HT1080 (cell line): ENCODE data around the gene PHKB. TPM values are rescaled to one million over a fixed set of nuclear protein-coding genes. Genes with fewer than 3 reads are reported as not detected.
A peak's percentile ranks its signal among the peaks of the same experiment; 100 is the strongest.

Experiments
- DNase-seq: peaks from one replicate; pipeline ENCODE4 v3.0.0-alpha.2; 2015; ENCODE audit warnings: low read depth
- small RNA-seq: library from RNA; depleted of rRNA; stranded (forward); fragments of <200 nt; gene quantifications from one replicate; pipeline ENCODE3, GENCODE V24; 2014
- total RNA-seq: library from RNA; depleted of rRNA; stranded (reverse); fragments of >200 nt; shearing (Covaris generic); gene quantifications from 2 replicates; pipeline ENCODE4 v1.2.3, GENCODE V29; 2014; rRNA removed

The PHKB gene
- total RNA-seq, 1 experiment from 2014 or later, result 35.5 TPM

DNA sequence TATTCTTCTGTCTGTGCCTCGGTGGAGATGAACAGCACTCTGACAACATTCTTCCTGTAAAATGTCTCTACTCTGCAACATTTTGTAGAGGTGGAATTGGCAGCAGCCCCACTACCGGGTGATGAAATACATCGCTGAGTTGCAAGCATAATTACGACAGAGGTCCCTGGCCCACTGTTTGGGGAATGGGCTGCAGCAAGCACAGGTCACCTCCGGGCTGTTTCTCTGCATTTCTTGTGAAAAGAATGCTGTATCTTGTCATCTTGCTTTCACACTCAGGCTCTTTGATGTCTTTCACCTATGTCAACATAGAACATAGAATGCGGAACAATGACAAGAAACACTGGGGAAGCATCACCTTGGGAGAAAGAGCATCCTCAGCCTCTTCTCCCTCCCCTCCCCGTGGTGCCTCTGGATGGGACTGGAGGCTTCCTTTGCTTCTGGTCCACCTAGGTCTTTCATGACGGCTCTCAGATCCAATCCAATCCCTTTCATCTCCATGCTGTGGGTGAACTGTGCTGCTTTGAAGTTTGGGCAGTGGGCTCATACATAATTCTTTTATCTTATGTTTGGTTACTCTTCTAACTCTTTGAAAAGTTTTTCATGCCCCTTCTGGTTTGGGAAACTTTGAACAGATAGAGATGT is 265.0 kb downstream of the PHKB start:
- no peak for DNase-seq

DNA sequence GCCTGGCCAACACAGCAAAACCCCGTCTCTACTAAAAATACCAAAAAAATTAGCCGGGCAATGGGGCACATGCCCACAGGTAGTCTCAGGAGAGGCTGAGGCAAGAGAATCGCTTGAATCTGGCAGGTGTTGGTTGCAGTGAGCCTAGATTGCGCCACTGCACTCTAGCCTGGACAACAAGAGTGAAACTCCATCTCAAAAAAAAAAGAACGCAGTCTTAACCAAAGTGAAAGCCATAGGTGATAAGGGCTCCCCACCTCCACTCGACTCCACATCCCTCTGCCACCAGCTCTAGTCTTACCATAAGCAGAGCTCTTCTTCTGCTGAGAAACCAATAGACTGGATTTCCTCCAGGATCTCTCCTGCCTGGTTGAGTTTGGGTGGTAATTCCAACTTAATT is 266.0 kb downstream of the PHKB start:
- DNase-seq, result no peak

DNA sequence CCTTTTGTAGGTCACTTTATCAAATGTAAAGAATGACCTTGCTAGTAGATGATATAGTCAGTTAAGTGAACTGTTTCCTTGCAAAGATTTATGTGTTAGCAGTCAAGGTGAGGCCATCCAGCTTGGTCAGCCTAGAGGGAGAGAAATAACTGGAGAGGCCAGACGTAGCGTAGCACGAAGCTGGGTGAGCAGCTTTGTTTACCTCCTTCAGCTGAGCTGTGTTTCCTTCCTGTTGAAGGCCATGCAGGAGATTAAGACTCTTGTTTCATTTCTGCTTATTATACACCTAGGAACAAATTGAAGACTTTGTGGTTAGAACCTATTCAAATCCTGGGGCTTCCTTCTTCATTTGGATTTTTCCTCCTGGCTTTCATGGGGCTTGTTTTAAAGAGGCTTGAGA is 267.1 kb downstream of the PHKB start:
- DNase-seq, result no peak

DNA sequence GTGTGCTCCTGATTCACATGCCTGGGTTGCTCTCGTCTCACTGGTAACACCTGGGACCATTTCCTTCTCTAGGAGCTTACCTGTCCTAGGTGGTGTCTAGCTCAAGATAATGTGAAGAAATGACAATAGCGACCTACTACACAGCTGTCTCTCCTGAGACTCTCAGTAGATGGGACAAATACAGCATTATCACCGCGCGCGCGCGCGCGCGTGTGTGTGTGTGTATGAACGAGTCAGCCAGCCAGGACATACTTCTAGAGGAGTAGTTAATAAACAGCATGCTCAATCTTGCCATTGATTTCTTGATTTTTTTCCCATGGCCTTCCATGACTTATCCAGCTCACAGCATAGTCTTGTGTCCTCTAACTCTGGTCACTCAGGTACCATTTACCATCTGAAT is 268.6 kb downstream of the PHKB start:
- DNase-seq, result no peak

DNA sequence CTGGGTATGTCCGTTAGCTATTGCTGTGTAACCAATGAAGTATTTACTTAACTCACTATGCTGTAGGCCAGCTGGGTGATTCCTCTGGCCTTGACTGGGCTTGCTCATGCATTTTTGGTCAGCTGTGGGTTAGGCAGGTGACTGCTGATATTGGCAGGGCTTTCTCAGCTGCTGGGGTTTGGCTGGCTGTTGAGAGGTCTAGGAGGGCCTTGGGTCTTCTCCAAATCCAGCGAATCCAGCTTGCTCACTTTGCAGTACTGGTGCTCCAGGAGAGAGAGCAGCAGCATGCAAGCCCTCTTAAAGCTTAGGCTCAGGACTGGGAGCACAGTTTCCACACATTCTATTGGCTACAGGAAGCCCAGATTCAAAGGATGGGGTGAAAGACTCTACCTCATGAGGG is 270.1 kb downstream of the PHKB start:
- peak; percentile 80 for DNase-seq

DNA sequence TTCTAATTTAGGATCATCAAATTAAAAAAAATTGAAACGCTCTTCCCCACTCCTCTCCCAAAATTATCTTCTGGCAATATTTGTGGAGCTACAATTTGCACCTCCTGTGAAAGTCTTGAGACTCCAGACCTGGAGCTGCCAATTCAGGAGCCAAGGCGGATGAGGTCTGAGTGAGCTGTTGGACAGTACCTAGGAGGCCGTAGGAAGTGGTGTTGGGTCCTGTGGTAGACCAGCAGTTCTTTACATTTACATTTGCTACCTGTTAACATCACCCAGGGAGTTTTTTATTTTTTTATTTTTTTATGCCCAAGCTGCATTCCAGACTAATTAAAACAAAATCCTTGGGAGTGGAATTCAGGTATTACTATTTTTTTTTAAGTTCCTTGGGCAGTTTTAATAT is 271.0 kb downstream of the PHKB start:
- DNase-seq, result no peak

DNA sequence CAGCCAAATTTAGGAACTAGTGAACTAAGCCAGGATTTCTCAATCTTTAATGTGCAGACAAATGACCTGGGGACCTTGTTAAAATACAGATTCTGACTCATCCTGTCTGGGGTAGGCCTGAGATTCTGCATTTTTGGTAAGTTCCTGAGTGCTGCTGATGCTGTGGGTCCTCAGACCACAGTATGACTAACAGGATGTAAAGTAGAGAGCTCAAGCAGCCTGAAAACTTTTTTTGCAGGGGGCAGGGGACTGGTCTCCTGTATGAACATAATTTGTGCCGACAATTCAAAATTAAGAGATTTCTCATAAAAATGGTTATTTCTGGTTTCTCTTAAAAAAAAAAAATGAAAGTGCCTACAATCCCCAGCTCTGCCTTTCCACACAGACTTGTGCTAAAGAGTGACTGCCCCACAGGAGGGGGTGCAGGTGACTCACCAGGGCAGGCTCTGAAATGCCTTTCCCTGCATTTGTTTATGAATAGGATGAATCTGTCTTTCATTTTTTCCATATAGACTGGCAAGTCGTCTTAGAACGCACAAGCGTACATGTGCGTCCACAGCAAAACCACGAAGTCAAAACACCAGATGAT is 271.5 kb downstream of the PHKB start:
- DNase-seq, result peak; percentile 97

DNA sequence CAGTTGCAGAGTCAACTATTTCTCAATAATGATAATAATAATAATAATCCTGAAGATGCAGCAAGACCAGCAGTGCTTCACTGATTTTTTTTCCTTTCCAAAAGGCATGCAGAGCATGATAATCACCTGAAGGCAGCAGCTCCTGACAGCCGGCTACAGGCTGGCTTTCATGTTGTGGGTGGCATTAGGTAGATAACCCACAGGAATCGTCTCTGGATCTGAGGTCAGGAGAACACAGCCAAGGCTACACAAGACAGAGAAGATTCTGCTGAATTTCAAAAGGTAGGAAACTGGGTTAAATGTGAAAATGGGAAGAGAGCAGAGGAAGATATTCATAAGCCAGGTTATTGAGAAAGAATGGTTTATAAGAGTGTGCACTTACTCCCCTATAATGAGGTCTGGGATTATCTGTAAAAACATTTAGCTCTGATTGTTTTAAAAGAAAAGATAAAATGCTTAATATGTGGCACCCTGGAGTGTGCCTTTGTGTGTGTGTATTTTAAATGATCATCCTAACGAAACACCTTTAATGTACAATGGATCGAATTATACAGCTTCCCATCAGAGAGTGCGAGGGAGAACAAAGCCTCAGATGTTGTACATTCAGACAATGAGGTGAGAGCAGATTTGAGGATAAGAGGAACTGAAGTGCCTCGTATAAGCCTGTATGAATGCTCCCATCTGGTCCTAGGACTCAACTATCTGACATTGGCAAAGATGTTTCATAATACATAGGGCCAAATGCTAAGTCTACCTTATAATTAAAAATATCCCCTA is 273.1 kb downstream of the PHKB start:
- no peak for DNase-seq

DNA sequence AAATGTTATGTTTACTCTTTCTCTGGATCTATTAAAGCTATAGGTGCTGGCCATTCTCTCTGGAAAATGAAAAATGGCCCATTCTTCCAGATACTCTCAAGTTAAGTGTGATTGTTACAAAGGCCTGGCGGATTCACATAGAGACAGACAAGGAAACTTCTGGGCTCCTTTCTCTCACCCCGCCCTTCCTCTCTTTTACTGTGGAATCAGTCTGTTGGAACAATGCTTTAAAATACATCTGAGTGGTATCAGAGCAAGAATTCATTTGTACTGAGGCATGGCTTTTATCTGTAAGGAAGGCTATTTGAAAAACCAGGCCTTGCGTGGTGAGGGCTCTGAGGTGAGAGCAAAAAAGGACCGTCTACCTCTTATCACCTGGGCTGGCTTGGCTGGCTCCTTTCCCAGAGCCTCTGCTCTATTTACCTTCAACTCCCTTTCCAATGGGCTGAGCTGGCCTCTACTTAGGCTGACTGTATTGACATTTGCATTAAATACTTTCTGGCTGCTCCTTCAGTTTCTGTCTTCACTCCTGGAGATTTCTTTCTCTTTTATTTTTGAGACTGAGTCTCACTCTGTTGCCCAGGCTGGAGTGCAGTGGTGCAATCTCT is 274.0 kb downstream of the PHKB start:
- no peak for DNase-seq

DNA sequence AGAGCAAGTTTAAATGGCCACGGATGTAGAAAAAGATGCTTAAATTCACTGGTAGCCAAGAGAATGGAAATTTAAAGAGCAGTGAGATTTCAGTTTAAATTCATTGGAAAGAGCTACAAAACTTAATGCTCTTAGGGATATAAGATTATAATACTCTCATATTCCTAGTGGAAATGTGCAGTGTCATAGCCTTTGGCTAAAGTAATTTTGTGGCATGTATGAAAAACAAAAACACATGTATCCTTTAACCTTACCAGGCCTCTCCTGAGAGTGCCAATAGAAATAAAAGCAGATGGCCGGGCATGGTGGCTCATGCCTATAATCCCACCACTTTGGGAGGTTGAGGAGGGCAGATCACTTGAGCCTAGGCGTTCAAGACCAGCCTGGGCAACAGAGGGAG is 289.2 kb downstream of the PHKB start:
- no peak for DNase-seq

Small RNA genes lying within 50 kb of the gene (small RNA-seq; reads per million reads assigned to genes)
- gene RNA5SP425, result not detected

Other genes starting within 250 kb of the PHKB start
- 26.9 and 34.4 TPM in 2 replicates for gene ITFG1, start 268 bp upstream of the PHKB start, total RNA-seq